Endodermal cell (in vitro differentiated cells): Measurements from ENCODE around the gene RAP1GAP2. TPM values are rescaled to one million over a fixed set of nuclear protein-coding genes. Genes with fewer than 3 reads are reported as not detected.

Experiments
- DNase-seq: peaks from one replicate; pipeline ENCODE4 v3.0.0-alpha.2; 2017
- H3K27ac ChIP-seq: 2 replicates; pipeline ENCODE4 v1.5.1; 2013; ENCODE audit warnings: mild to moderate bottlenecking, low read depth, low read length, moderate library complexity
- H3K27me3 ChIP-seq: 2 replicates; pipeline ENCODE4 v1.6.1; 2013; ENCODE audit warnings: mild to moderate bottlenecking, low read length, moderate library complexity; ENCODE audit not compliant: insufficient read depth, control insufficient read depth, poor library complexity, severe bottlenecking
- H3K36me3 ChIP-seq: 2 replicates; pipeline ENCODE4 v1.7.0; 2013; ENCODE audit warnings: mild to moderate bottlenecking, low read length, moderate library complexity; ENCODE audit not compliant: control insufficient read depth, insufficient read depth
- H3K4me1 ChIP-seq: one replicate; pipeline ENCODE4 v1.7.0; 2013; ENCODE audit warnings: low read length; ENCODE audit not compliant: control insufficient read depth, insufficient read depth
- H3K4me3 ChIP-seq: 2 replicates; pipeline ENCODE4 v1.5.1; 2013; ENCODE audit warnings: mild to moderate bottlenecking, low read length, moderate library complexity
- H3K9ac ChIP-seq: 2 replicates; pipeline ENCODE4 v1.6.1; 2013; ENCODE audit warnings: mild to moderate bottlenecking, low read length, moderate library complexity; ENCODE audit not compliant: poor library complexity, severe bottlenecking; ENCODE audit errors: extremely low read depth
- H3K9me3 ChIP-seq: 2 replicates; pipeline ENCODE4 v1.6.1; 2013; ENCODE audit warnings: mild to moderate bottlenecking, low read length, moderate library complexity; ENCODE audit not compliant: control insufficient read depth
- H3K27ac Mint-ChIP-seq: 2 replicates; pipeline ENCODE4 v1.8.0; 2020; ENCODE audit warnings: mixed read lengths
- H3K27me3 Mint-ChIP-seq: 2 replicates; pipeline ENCODE4 v1.8.0; 2021; ENCODE audit warnings: mild to moderate bottlenecking, mixed read lengths; ENCODE audit not compliant: insufficient read depth
- H3K36me3 Mint-ChIP-seq: 2 replicates; pipeline ENCODE4 v1.8.0; 2020; ENCODE audit warnings: low read depth, mixed read lengths
- H3K4me1 Mint-ChIP-seq: 2 replicates; pipeline ENCODE4 v1.8.0; 2020; ENCODE audit warnings: mixed read lengths
- H3K4me3 Mint-ChIP-seq: 2 replicates; pipeline ENCODE4 v1.8.0; 2020; ENCODE audit warnings: mild to moderate bottlenecking, moderate library complexity, mixed read lengths
- H3K9me3 Mint-ChIP-seq: 2 replicates; pipeline ENCODE4 v1.8.0; 2020; ENCODE audit warnings: mild to moderate bottlenecking, mixed read lengths
- CTCF ChIP-seq: fragments of 200-600 bp; sonication (generic); conservative IDR thresholded peaks from 2 replicates; pipeline ENCODE4 v1.5.0; 2021; ENCODE audit warnings: antibody characterized with exemption, mild to moderate bottlenecking
- WGBS, 2 experiments: methylation state at CpG; one replicate each; pipeline versions ENCODE4 v1.1.5 to v1.1.7; 2013; ENCODE audit warnings: missing lambda C conversion rate in 2 of 2, mixed read lengths in 1 of 2; ENCODE audit not compliant: insufficient coverage in 1 of 2, insufficient read length in 1 of 2; 5-methylcytosine and 5-hydroxymethylcytosine counted together
- total RNA-seq, 2 donors: library from RNA; stranded (reverse); fragmentation: NEBNext Ultra II Directional in 1 of 2; extraction: Animal tissue kit (Norgen Biotek cat#: 25700) in 1 of 2; gene quantifications; 2 replicates in 1 of 2; 3 replicates in 1 of 2; pipeline ENCODE4 v1.2.1, GENCODE V29; 2021

RAP1GAP2 gene
- total RNA-seq, 2 donors from 2014 or later, result 18.0 to 44.3 TPM

GRCh38 chr17:2855063-2855600 lies 58.9 kb downstream of the RAP1GAP2 start:
- Histone ChIP-seq H3K4me1 (peaks cover 4% of the 10 kb centered on the region), H3K9me3 (no peaks in the 10 kb centered on the region), H3K27me3 (peaks cover 23% of the 10 kb centered on the region), H3K9ac (peak overlapping the region; percentile 63), H3K27ac (no peak overlapping the region), H3K36me3 (no peaks in the 10 kb centered on the region), H3K4me3 (peak overlapping the region; percentile 89)
- 20 to 21% methylated on average over 4 to 8 of the region's 8 CpGs for WGBS, 2 experiments
- peaks cover 25% of the 10 kb centered on the region for H3K4me1 Mint-ChIP-seq
- H3K27ac Mint-ChIP-seq, result peak overlapping the region; percentile 7
- H3K9me3 Mint-ChIP-seq, result no peaks in the 10 kb centered on the region
- H3K4me3 Mint-ChIP-seq, result peak overlapping the region; percentile 74
- TF ChIP-seq CTCF, result no peak
- H3K27me3 Mint-ChIP-seq, result peaks cover 15% of the 10 kb centered on the region
- H3K36me3 Mint-ChIP-seq, result peaks cover 6% of the 10 kb centered on the region
- DNase-seq, result peak; percentile 72

- peaks cover 5% of the 10 kb centered on the region for H3K27me3 Mint-ChIP-seq
- H3K4me1 Mint-ChIP-seq, result peaks cover 28% of the 10 kb centered on the region
- Histone ChIP-seq H3K36me3 (no peaks in the 10 kb centered on the region), H3K4me3 (no peak overlapping the region), H3K27ac (no peak overlapping the region), H3K4me1 (peaks cover 4% of the 10 kb centered on the region), H3K9ac (no peak overlapping the region), H3K9me3 (no peaks in the 10 kb centered on the region), H3K27me3 (peaks cover 16% of the 10 kb centered on the region)
- peak; percentile 66 for DNase-seq
- H3K36me3 Mint-ChIP-seq, result peaks cover 10% of the 10 kb centered on the region
- H3K9me3 Mint-ChIP-seq, result no peaks in the 10 kb centered on the region
- peak overlapping the region; percentile 74 for H3K4me3 Mint-ChIP-seq
- 76 to 79% methylated on average over 5 of the region's 5 CpGs for WGBS, 2 experiments
- H3K27ac Mint-ChIP-seq, result no peak overlapping the region
- no peak for TF ChIP-seq CTCF
Observed at GRCh38 chr17:2856727-2857126, 60.5 kb downstream of the RAP1GAP2 start.

GRCh38 chr17:2860045-2860444 lies 63.8 kb downstream of the RAP1GAP2 start:
- DNase-seq, result peak; percentile 68
- H3K27ac ChIP-seq, result no peak overlapping the region
- no peak overlapping the region for H3K9ac ChIP-seq
- H3K27me3 ChIP-seq, result peaks cover 3% of the 10 kb centered on the region
- H3K36me3 ChIP-seq, result no peaks in the 10 kb centered on the region
- no peaks in the 10 kb centered on the region for H3K9me3 ChIP-seq
- Mint-ChIP-seq H3K4me3 (no peak overlapping the region), H3K4me1 (peaks cover 31% of the 10 kb centered on the region), H3K27ac (no peak overlapping the region), H3K36me3 (peaks cover 10% of the 10 kb centered on the region), H3K27me3 (no peaks in the 10 kb centered on the region), H3K9me3 (no peaks in the 10 kb centered on the region)
- peak; percentile 22 for TF ChIP-seq CTCF
- WGBS, 2 experiments, result 61 to 68% methylated on average over 4 of the region's 4 CpGs
- H3K4me1 ChIP-seq, result peaks cover 4% of the 10 kb centered on the region
- H3K4me3 ChIP-seq, result no peak overlapping the region
